ENCODE results near the gene UPF1.

DNA sequence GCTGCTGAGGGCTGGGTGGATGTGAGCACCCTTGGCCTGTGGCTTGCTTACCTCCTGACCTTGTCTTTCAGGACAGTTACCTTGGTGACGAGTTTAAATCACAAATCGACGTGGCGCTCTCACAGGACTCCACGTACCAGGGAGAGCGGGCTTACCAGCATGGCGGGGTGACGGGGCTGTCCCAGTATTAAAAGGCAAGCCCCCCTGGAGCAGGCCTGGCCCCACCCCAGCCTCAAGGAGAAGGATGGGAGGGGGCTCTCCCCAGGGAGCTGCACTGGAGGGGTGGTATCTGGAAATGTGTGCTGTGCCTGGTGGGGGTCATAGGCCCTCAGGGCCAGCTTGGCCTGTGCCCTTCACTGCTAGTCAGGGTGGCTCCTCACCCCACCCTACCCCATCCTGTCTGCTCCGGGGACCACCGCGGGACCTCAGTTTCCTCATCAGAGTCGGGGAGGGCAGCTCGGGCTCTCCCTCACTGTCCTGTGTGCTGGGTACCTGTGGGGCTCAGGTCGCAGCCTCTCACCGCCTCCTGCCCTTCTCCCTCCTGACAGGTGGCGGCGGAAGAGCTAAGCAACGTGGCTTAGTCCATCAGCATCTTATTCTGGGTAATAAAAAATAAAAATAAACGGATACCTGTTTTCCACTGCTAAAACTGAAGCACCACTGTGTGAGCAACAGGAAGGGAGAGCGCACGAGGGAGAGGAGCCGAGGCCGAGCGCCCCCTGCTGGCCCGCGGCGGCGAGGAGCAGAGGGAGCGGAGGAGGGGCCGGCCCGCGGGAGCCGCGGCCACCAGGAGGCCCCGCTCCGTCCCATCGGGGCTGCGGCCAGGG is 34.4 kb downstream of the UPF1 start:
- TF ChIP-seq, protein P1, sequence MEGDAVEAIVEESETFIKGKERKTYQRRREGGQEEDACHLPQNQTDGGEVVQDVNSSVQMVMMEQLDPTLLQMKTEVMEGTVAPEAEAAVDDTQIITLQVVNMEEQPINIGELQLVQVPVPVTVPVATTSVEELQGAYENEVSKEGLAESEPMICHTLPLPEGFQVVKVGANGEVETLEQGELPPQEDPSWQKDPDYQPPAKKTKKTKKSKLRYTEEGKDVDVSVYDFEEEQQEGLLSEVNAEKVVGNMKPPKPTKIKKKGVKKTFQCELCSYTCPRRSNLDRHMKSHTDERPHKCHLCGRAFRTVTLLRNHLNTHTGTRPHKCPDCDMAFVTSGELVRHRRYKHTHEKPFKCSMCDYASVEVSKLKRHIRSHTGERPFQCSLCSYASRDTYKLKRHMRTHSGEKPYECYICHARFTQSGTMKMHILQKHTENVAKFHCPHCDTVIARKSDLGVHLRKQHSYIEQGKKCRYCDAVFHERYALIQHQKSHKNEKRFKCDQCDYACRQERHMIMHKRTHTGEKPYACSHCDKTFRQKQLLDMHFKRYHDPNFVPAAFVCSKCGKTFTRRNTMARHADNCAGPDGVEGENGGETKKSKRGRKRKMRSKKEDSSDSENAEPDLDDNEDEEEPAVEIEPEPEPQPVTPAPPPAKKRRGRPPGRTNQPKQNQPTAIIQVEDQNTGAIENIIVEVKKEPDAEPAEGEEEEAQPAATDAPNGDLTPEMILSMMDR (IDR thresholded peaks at IDR 0.05; ENCODE audit: low read length): peak; percentile 70
- TF ChIP-seq EZH2 (optimal IDR thresholded peaks at IDR 0.05; ENCODE audit: low read depth, low read length) (no peak), EZH2phosphoT487 (IDR thresholded peaks at IDR 0.05; ENCODE audit: low read length) (no peak)
